ENCODE data around the gene ZNF808.
"Not testable (repeated sequence)": the region's sequence is repeated elsewhere in the genome, so short reads cannot be mapped to it uniquely, and the experiment has no call there.

Gene ZNF808

GRCh38 chr19:52500991-52501390, 26.5 kb upstream of the ZNF808 start:
- not testable (repeated sequence) for H3K4me1 ChIP-seq (ENCODE audit: control insufficient read depth, insufficient read depth, low read length, poor library complexity, severe bottlenecking); H3K36me3 ChIP-seq (ENCODE audit: control insufficient read depth, insufficient read depth, low read length); H3K27ac ChIP-seq (ENCODE audit: insufficient read depth, low read length, poor library complexity, severe bottlenecking); H3K9me3 ChIP-seq (ENCODE audit: control insufficient read depth, low read length); DNase-seq; H3K27me3 ChIP-seq (replicated peaks; ENCODE audit: control insufficient read depth, insufficient read depth, low read length, poor library complexity, severe bottlenecking); H3K4me3 ChIP-seq (ENCODE audit: insufficient read depth, low read depth, low read length, poor library complexity, severe bottlenecking)

- no peaks in the 10 kb centered on the region for H3K4me1 ChIP-seq (ENCODE audit: control insufficient read depth, insufficient read depth, low read length, poor library complexity, severe bottlenecking)
- H3K4me3 ChIP-seq (ENCODE audit: insufficient read depth, low read depth, low read length, poor library complexity, severe bottlenecking), result no peak overlapping the region
- no peaks in the 10 kb centered on the region for H3K36me3 ChIP-seq (ENCODE audit: control insufficient read depth, insufficient read depth, low read length)
- no peaks in the 10 kb centered on the region for H3K9me3 ChIP-seq (ENCODE audit: control insufficient read depth, low read length)
- H3K27ac ChIP-seq (ENCODE audit: insufficient read depth, low read length, poor library complexity, severe bottlenecking), result no peak overlapping the region
- DNase-seq, result no peak
- no peaks in the 10 kb centered on the region for H3K27me3 ChIP-seq (replicated peaks; ENCODE audit: control insufficient read depth, insufficient read depth, low read length, poor library complexity, severe bottlenecking)
These were observed 20.2 kb upstream of the ZNF808 start for GRCh38 chr19:52507266-52507665.

- Histone ChIP-seq H3K27ac (ENCODE audit: insufficient read depth, low read length, poor library complexity, severe bottlenecking) (no peak overlapping the region), H3K4me3 (ENCODE audit: insufficient read depth, low read depth, low read length, poor library complexity, severe bottlenecking) (no peak overlapping the region), H3K36me3 (ENCODE audit: control insufficient read depth, insufficient read depth, low read length) (no peaks in the 10 kb centered on the region), H3K9me3 (ENCODE audit: control insufficient read depth, low read length) (no peaks in the 10 kb centered on the region), H3K4me1 (ENCODE audit: control insufficient read depth, insufficient read depth, low read length, poor library complexity, severe bottlenecking) (no peaks in the 10 kb centered on the region), H3K27me3 (replicated peaks; ENCODE audit: control insufficient read depth, insufficient read depth, low read length, poor library complexity, severe bottlenecking) (no peaks in the 10 kb centered on the region)
- DNase-seq, result no peak
These were observed 11.3 kb upstream of the ZNF808 start for GRCh38 chr19:52516191-52516590.

GRCh38 chr19:52518646-52519045, 8.8 kb upstream of the ZNF808 start:
- H3K4me3 ChIP-seq (ENCODE audit: insufficient read depth, low read depth, low read length, poor library complexity, severe bottlenecking), result no peak overlapping the region
- no peaks in the 10 kb centered on the region for H3K9me3 ChIP-seq (ENCODE audit: control insufficient read depth, low read length)
- no peaks in the 10 kb centered on the region for H3K36me3 ChIP-seq (ENCODE audit: control insufficient read depth, insufficient read depth, low read length)
- no peaks in the 10 kb centered on the region for H3K4me1 ChIP-seq (ENCODE audit: control insufficient read depth, insufficient read depth, low read length, poor library complexity, severe bottlenecking)
- no peak overlapping the region for H3K27ac ChIP-seq (ENCODE audit: insufficient read depth, low read length, poor library complexity, severe bottlenecking)
- DNase-seq, result no peak
- no peaks in the 10 kb centered on the region for H3K27me3 ChIP-seq (replicated peaks; ENCODE audit: control insufficient read depth, insufficient read depth, low read length, poor library complexity, severe bottlenecking)

GRCh38 chr19:52519175-52519574, 8.3 kb upstream of the ZNF808 start:
- DNase-seq; H3K4me1 ChIP-seq (ENCODE audit: control insufficient read depth, insufficient read depth, low read length, poor library complexity, severe bottlenecking); H3K27ac ChIP-seq (ENCODE audit: insufficient read depth, low read length, poor library complexity, severe bottlenecking); H3K4me3 ChIP-seq (ENCODE audit: insufficient read depth, low read depth, low read length, poor library complexity, severe bottlenecking); H3K36me3 ChIP-seq (ENCODE audit: control insufficient read depth, insufficient read depth, low read length); H3K9me3 ChIP-seq (ENCODE audit: control insufficient read depth, low read length); H3K27me3 ChIP-seq (replicated peaks; ENCODE audit: control insufficient read depth, insufficient read depth, low read length, poor library complexity, severe bottlenecking): not testable (repeated sequence)

- no peaks in the 10 kb centered on the region for H3K9me3 ChIP-seq (ENCODE audit: control insufficient read depth, low read length)
- H3K4me1 ChIP-seq (ENCODE audit: control insufficient read depth, insufficient read depth, low read length, poor library complexity, severe bottlenecking), result no peaks in the 10 kb centered on the region
- no peak for DNase-seq
- H3K4me3 ChIP-seq (ENCODE audit: insufficient read depth, low read depth, low read length, poor library complexity, severe bottlenecking), result no peak overlapping the region
- no peak overlapping the region for H3K27ac ChIP-seq (ENCODE audit: insufficient read depth, low read length, poor library complexity, severe bottlenecking)
- no peaks in the 10 kb centered on the region for H3K27me3 ChIP-seq (replicated peaks; ENCODE audit: control insufficient read depth, insufficient read depth, low read length, poor library complexity, severe bottlenecking)
- no peaks in the 10 kb centered on the region for H3K36me3 ChIP-seq (ENCODE audit: control insufficient read depth, insufficient read depth, low read length)
These were observed 7.5 kb upstream of the ZNF808 start for GRCh38 chr19:52520013-52520412.

- DNase-seq, result no peak
These were observed 4.9 kb upstream of the ZNF808 start for GRCh38 chr19:52522551-52522950.

GRCh38 chr19:52524086-52524485, 3.4 kb upstream of the ZNF808 start:
- H3K27me3 ChIP-seq (replicated peaks; ENCODE audit: control insufficient read depth, insufficient read depth, low read length, poor library complexity, severe bottlenecking), result no peaks in the 10 kb centered on the region
- H3K9me3 ChIP-seq (ENCODE audit: control insufficient read depth, low read length), result no peaks in the 10 kb centered on the region
- no peaks in the 10 kb centered on the region for H3K36me3 ChIP-seq (ENCODE audit: control insufficient read depth, insufficient read depth, low read length)

More at GRCh38 chr19:52522551-52522950, 4.9 kb upstream of the ZNF808 start:
- Histone ChIP-seq H3K4me1 (ENCODE audit: control insufficient read depth, insufficient read depth, low read length, poor library complexity, severe bottlenecking) (peaks cover 5% of the 10 kb centered on the region), H3K27me3 (replicated peaks; ENCODE audit: control insufficient read depth, insufficient read depth, low read length, poor library complexity, severe bottlenecking) (no peaks in the 10 kb centered on the region), H3K4me3 (ENCODE audit: insufficient read depth, low read depth, low read length, poor library complexity, severe bottlenecking) (no peak overlapping the region), H3K9me3 (ENCODE audit: control insufficient read depth, low read length) (no peaks in the 10 kb centered on the region), H3K27ac (ENCODE audit: insufficient read depth, low read length, poor library complexity, severe bottlenecking) (no peak overlapping the region), H3K36me3 (ENCODE audit: control insufficient read depth, insufficient read depth, low read length) (no peaks in the 10 kb centered on the region)

GRCh38 chr19:52527956-52528351, 486 bp downstream of the ZNF808 start:
- no peaks in the 10 kb centered on the region for H3K27me3 ChIP-seq (replicated peaks; ENCODE audit: control insufficient read depth, insufficient read depth, low read length, poor library complexity, severe bottlenecking)
- DNase-seq, result no peak

More at GRCh38 chr19:52524086-52524485, 3.4 kb upstream of the ZNF808 start:
- H3K4me1 ChIP-seq (ENCODE audit: control insufficient read depth, insufficient read depth, low read length, poor library complexity, severe bottlenecking), result peaks cover 17% of the 10 kb centered on the region
- no peak overlapping the region for H3K4me3 ChIP-seq (ENCODE audit: insufficient read depth, low read depth, low read length, poor library complexity, severe bottlenecking)
- no peak overlapping the region for H3K27ac ChIP-seq (ENCODE audit: insufficient read depth, low read length, poor library complexity, severe bottlenecking)
- DNase-seq, result no peak

GRCh38 chr19:52532480-52532879, 5.0 kb downstream of the ZNF808 start:
- Histone ChIP-seq H3K9me3 (ENCODE audit: control insufficient read depth, low read length) (no peaks in the 10 kb centered on the region), H3K4me1 (ENCODE audit: control insufficient read depth, insufficient read depth, low read length, poor library complexity, severe bottlenecking) (peaks cover 18% of the 10 kb centered on the region), H3K36me3 (ENCODE audit: control insufficient read depth, insufficient read depth, low read length) (peaks cover 9% of the 10 kb centered on the region), H3K4me3 (ENCODE audit: insufficient read depth, low read depth, low read length, poor library complexity, severe bottlenecking) (no peak overlapping the region), H3K27ac (ENCODE audit: insufficient read depth, low read length, poor library complexity, severe bottlenecking) (no peak overlapping the region), H3K27me3 (replicated peaks; ENCODE audit: control insufficient read depth, insufficient read depth, low read length, poor library complexity, severe bottlenecking) (no peaks in the 10 kb centered on the region)
- DNase-seq, result no peak

More at GRCh38 chr19:52527956-52528351, 486 bp downstream of the ZNF808 start:
- H3K4me1 ChIP-seq (ENCODE audit: control insufficient read depth, insufficient read depth, low read length, poor library complexity, severe bottlenecking), result peaks cover 18% of the 10 kb centered on the region
- H3K27ac ChIP-seq (ENCODE audit: insufficient read depth, low read length, poor library complexity, severe bottlenecking), result peak overlapping the region; percentile 90
- no peaks in the 10 kb centered on the region for H3K36me3 ChIP-seq (ENCODE audit: control insufficient read depth, insufficient read depth, low read length)
- no peaks in the 10 kb centered on the region for H3K9me3 ChIP-seq (ENCODE audit: control insufficient read depth, low read length)
- H3K4me3 ChIP-seq (ENCODE audit: insufficient read depth, low read depth, low read length, poor library complexity, severe bottlenecking), result peak overlapping the region; percentile 84

- H3K36me3 ChIP-seq (ENCODE audit: control insufficient read depth, insufficient read depth, low read length), result peaks cover 9% of the 10 kb centered on the region
- H3K4me3 ChIP-seq (ENCODE audit: insufficient read depth, low read depth, low read length, poor library complexity, severe bottlenecking), result no peak overlapping the region
- no peak for DNase-seq
- H3K9me3 ChIP-seq (ENCODE audit: control insufficient read depth, low read length), result no peaks in the 10 kb centered on the region
- H3K4me1 ChIP-seq (ENCODE audit: control insufficient read depth, insufficient read depth, low read length, poor library complexity, severe bottlenecking), result peaks cover 7% of the 10 kb centered on the region
- H3K27ac ChIP-seq (ENCODE audit: insufficient read depth, low read length, poor library complexity, severe bottlenecking), result no peak overlapping the region
- no peaks in the 10 kb centered on the region for H3K27me3 ChIP-seq (replicated peaks; ENCODE audit: control insufficient read depth, insufficient read depth, low read length, poor library complexity, severe bottlenecking)
These were observed 6.4 kb downstream of the ZNF808 start for GRCh38 chr19:52533901-52534300.

Data from effector memory CD4-positive, alpha-beta T cell (primary cell).